T-helper 17 cell (primary cell): ENCODE results near the gene PACSIN1. TPM values are rescaled to one million over a fixed set of nuclear protein-coding genes. Genes with fewer than 3 reads are reported as not detected.

Experiments
- ATAC-seq: fragments of 150-1000 bp; cut with Tn5 transposase; 2 replicates; pipeline ENCODE4 v1.10.0; 2021; ENCODE audit warnings: mild to moderate bottlenecking, moderate library complexity
- DNase-seq, 3 donors: peaks; one replicate each; pipeline versions ENCODE4 v3.0.0 to v3.0.0-alpha.2; 2020 to 2021
- H3K9me3 ChIP-seq: one replicate; pipeline ENCODE4 v1.7.0; 2013; ENCODE audit warnings: low read length, mild to moderate bottlenecking; ENCODE audit not compliant: control insufficient read depth, poor library complexity, severe bottlenecking
- H3K27ac Mint-ChIP-seq: one replicate; pipeline ENCODE4 v1.8.0; 2022; ENCODE audit warnings: mild to moderate bottlenecking, moderate library complexity, mixed read lengths
- H3K27me3 Mint-ChIP-seq: one replicate; pipeline ENCODE4 v1.8.0; 2022; ENCODE audit warnings: mixed read lengths
- H3K36me3 Mint-ChIP-seq: one replicate; pipeline ENCODE4 v1.8.0; 2022; ENCODE audit warnings: low read depth, mixed read lengths
- H3K4me1 Mint-ChIP-seq: one replicate; pipeline ENCODE4 v1.8.0; 2022; ENCODE audit warnings: mild to moderate bottlenecking, mixed read lengths
- H3K4me3 Mint-ChIP-seq: one replicate; pipeline ENCODE4 v1.8.0; 2022; ENCODE audit warnings: mild to moderate bottlenecking, moderate library complexity, mixed read lengths
- total RNA-seq, 4 donors: library from RNA in 2 of 4; stranded (reverse) in 2 of 4; gene quantifications; one replicate each; pipeline ENCODE4 v1.2.3 and lab custom pipeline; 2022 to 2026

The PACSIN1 gene
- total RNA-seq, 2 donors from 2014 or later = 0.40 to 0.50 TPM

GRCh38 chr6:34516391-34517324, 50.8 kb downstream of the PACSIN1 start:
- Mint-ChIP-seq H3K36me3 (peaks cover 3% of the 10 kb centered on the region), H3K4me3 (no peak overlapping the region), H3K27me3 (peaks cover 30% of the 10 kb centered on the region), H3K27ac (no peak overlapping the region), H3K4me1 (peaks cover 2% of the 10 kb centered on the region)
- no peak for DNase-seq
- H3K9me3 ChIP-seq = no peaks in the 10 kb centered on the region
- no peak for ATAC-seq

GRCh38 chr6:34517461-34517881, 51.6 kb downstream of the PACSIN1 start:
- no peaks in the 10 kb centered on the region for H3K9me3 ChIP-seq
- Mint-ChIP-seq H3K4me1 (peaks cover 2% of the 10 kb centered on the region), H3K36me3 (peaks cover 5% of the 10 kb centered on the region), H3K27ac (no peak overlapping the region), H3K27me3 (peaks cover 27% of the 10 kb centered on the region), H3K4me3 (no peak overlapping the region)
- ATAC-seq (no peak), DNase-seq (no peak)

- peaks cover 23% of the 10 kb centered on the region for H3K27me3 Mint-ChIP-seq
- peaks cover 5% of the 10 kb centered on the region for H3K36me3 Mint-ChIP-seq
- peak overlapping the region; percentile 14 for H3K27ac Mint-ChIP-seq
- H3K4me3 Mint-ChIP-seq = no peak overlapping the region
- DNase-seq = no peak
- ATAC-seq = no peak
- H3K9me3 ChIP-seq = no peaks in the 10 kb centered on the region
- peaks cover 2% of the 10 kb centered on the region for H3K4me1 Mint-ChIP-seq
Observed at GRCh38 chr6:34517966-34518365, 52.1 kb downstream of the PACSIN1 start.

GRCh38 chr6:34518669-34519365, 52.9 kb downstream of the PACSIN1 start:
- Mint-ChIP-seq H3K27ac (no peak overlapping the region), H3K36me3 (peaks cover 5% of the 10 kb centered on the region), H3K4me1 (peaks cover 2% of the 10 kb centered on the region), H3K27me3 (peaks cover 15% of the 10 kb centered on the region), H3K4me3 (no peak overlapping the region)
- DNase-seq = no peak
- no peak for ATAC-seq
- H3K9me3 ChIP-seq = no peaks in the 10 kb centered on the region

- Mint-ChIP-seq H3K27ac (no peak overlapping the region), H3K4me1 (peaks cover 2% of the 10 kb centered on the region), H3K27me3 (peaks cover 6% of the 10 kb centered on the region), H3K36me3 (peaks cover 5% of the 10 kb centered on the region), H3K4me3 (no peak overlapping the region)
- H3K9me3 ChIP-seq = no peaks in the 10 kb centered on the region
- DNase-seq (no peak), ATAC-seq (no peak)
Observed at GRCh38 chr6:34519971-34520644, 54.2 kb downstream of the PACSIN1 start.

- ATAC-seq (no peak), DNase-seq (no peak)
- H3K9me3 ChIP-seq = no peaks in the 10 kb centered on the region
- H3K27me3 Mint-ChIP-seq = peaks cover 6% of the 10 kb centered on the region
- no peak overlapping the region for H3K27ac Mint-ChIP-seq
- H3K4me3 Mint-ChIP-seq = no peak overlapping the region
- H3K4me1 Mint-ChIP-seq = peaks cover 2% of the 10 kb centered on the region
- peaks cover 5% of the 10 kb centered on the region for H3K36me3 Mint-ChIP-seq
Observed at GRCh38 chr6:34520645-34521462, 55.0 kb downstream of the PACSIN1 start.

- no peak for DNase-seq
Observed at GRCh38 chr6:34521463-34522285, 55.8 kb downstream of the PACSIN1 start.

GRCh38 chr6:34522761-34523160, 56.9 kb downstream of the PACSIN1 start:
- DNase-seq (no peak), ATAC-seq (no peak)
- peaks cover 2% of the 10 kb centered on the region for H3K36me3 Mint-ChIP-seq
- no peaks in the 10 kb centered on the region for H3K27me3 Mint-ChIP-seq
- no peak overlapping the region for H3K4me3 Mint-ChIP-seq
- H3K4me1 Mint-ChIP-seq = peaks cover 2% of the 10 kb centered on the region
- no peak overlapping the region for H3K27ac Mint-ChIP-seq
- H3K9me3 ChIP-seq = no peaks in the 10 kb centered on the region

More at GRCh38 chr6:34521463-34522285, 55.8 kb downstream of the PACSIN1 start:
- Mint-ChIP-seq H3K27me3 (peaks cover 6% of the 10 kb centered on the region), H3K4me1 (peaks cover 2% of the 10 kb centered on the region), H3K27ac (no peak overlapping the region), H3K36me3 (peaks cover 5% of the 10 kb centered on the region), H3K4me3 (no peak overlapping the region)
- no peaks in the 10 kb centered on the region for H3K9me3 ChIP-seq
- ATAC-seq = no peak

- ATAC-seq (no peak), DNase-seq (no peak)
- H3K27ac Mint-ChIP-seq = no peak overlapping the region
- no peaks in the 10 kb centered on the region for H3K9me3 ChIP-seq
- no peak overlapping the region for H3K4me3 Mint-ChIP-seq
- H3K4me1 Mint-ChIP-seq = peaks cover 2% of the 10 kb centered on the region
- H3K27me3 Mint-ChIP-seq = no peaks in the 10 kb centered on the region
- H3K36me3 Mint-ChIP-seq = peaks cover 2% of the 10 kb centered on the region
Observed at GRCh38 chr6:34523441-34524206, 57.7 kb downstream of the PACSIN1 start.

- Mint-ChIP-seq H3K27ac (no peak overlapping the region), H3K36me3 (peaks cover 2% of the 10 kb centered on the region), H3K4me3 (no peak overlapping the region), H3K4me1 (peaks cover 2% of the 10 kb centered on the region), H3K27me3 (no peaks in the 10 kb centered on the region)
- no peak for DNase-seq
- no peak for ATAC-seq
- no peaks in the 10 kb centered on the region for H3K9me3 ChIP-seq
Observed at GRCh38 chr6:34524499-34524898, 58.6 kb downstream of the PACSIN1 start.

GRCh38 chr6:34524971-34525370, 59.1 kb downstream of the PACSIN1 start:
- H3K27me3 Mint-ChIP-seq = no peaks in the 10 kb centered on the region
- peaks cover 2% of the 10 kb centered on the region for H3K4me1 Mint-ChIP-seq
- DNase-seq (no peak), ATAC-seq (no peak)
- no peaks in the 10 kb centered on the region for H3K9me3 ChIP-seq
- no peak overlapping the region for H3K4me3 Mint-ChIP-seq
- H3K27ac Mint-ChIP-seq = no peak overlapping the region
- peaks cover 2% of the 10 kb centered on the region for H3K36me3 Mint-ChIP-seq
